Fibroblast of skin of abdomen (primary cell): ENCODE results near the gene GLIPR2.
"Not testable (repeated sequence)": the region's sequence is repeated elsewhere in the genome, so short reads cannot be mapped to it uniquely, and the experiment has no call there.

Experiments used
- DNase-seq: peaks from one replicate; pipeline ENCODE4 v3.0.0-alpha.2; 2013

Gene GLIPR2

DNA sequence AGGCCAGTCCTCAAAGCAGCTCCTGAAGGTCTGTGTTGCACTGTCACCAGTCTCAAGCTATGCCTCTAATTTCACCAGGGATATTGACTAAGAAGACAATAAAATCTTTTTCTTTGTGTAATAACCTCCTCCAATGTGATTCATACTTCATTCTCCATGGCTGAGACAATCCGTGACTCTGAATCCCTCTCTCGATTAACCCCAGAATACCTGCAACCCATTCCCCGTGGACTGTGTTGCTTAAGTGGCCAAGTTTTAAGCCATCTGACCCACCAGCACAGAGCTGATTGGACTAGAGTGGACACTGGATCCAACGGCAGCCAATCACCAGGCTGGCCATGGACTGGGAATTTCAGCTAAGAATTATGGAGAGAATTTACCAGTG lies 27.2 kb downstream of the GLIPR2 start:
- DNase-seq: peak; percentile 66

GRCh38 chr9:36164372-36164771 lies 27.8 kb downstream of the GLIPR2 start:
- no peak for DNase-seq

GRCh38 chr9:36164989-36165388 lies 28.5 kb downstream of the GLIPR2 start:
- DNase-seq: no peak

DNA sequence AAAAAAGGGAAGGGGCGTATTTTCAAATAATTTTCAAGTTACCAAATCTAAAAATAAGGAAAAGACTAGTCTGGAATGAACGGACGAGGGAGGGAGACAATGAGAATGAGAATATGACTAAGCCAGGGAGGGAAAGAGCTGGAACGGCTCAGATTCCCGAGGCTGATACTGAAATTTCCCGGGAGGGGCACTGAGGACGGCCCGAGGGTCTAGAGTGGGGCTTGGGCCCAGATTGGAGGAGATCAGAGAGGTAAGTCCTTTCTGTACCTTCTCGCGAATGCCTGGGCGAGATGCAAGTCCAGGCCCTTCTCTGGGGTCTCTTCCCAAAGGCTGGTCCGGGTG lies 29.3 kb downstream of the GLIPR2 start:
- peak; percentile 67 for DNase-seq

- DNase-seq: peak; percentile 87
These were observed 29.8 kb downstream of the GLIPR2 start for GRCh38 chr9:36166168-36166927.

GRCh38 chr9:36169166-36169565 lies 32.6 kb downstream of the GLIPR2 start, which contains the start of gene CCIN:
Gene CCIN, plus strand, starts transcription at chr9:36169388. Its CDS starts 115 bp downstream, at chr9:36169503.
- no peak for DNase-seq

- no peak for DNase-seq
These were observed 33.2 kb downstream of the GLIPR2 start for GRCh38 chr9:36169708-36170107.

- no peak for DNase-seq
These were observed 34.0 kb downstream of the GLIPR2 start for GRCh38 chr9:36170531-36170930.

DNA sequence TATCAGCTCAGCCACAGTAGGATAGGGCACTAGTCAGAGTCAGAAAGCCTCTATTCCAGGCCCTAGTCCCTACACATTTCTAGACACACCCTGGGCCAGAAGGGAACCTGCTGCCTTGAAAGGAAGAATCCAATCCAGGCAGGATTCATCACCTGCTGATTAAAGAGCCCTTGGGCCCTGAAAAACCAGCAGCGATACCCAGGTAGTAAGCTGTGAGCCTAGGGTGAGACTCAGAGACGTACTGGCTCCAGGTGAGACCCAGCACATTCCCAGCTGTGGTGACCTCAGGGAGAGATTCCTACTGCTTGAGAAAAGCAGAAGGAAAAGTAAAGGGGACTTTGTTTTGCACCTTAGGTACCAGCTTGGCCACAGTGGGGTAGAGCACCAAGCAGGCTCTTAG lies 37.3 kb downstream of the GLIPR2 start:
- DNase-seq: no peak

DNA sequence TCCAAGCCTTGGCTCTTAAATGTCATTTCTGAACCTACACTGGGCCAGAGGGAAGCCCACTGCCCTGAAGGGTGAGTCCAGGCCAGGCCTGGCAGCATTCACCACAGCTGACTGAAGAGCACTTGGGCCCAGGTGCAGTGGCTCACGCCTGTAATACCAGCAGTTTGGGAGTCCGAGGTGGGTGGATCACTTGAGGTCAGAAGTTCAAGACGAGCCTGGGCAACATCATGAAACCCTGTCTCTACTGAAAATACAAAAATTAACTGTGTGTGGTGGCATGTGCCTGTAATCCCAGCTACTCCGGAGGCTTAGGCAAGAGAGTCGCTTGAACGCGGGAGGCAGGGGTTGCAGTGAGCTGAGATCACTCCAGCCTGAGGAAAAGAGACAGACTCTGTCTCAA lies 37.7 kb downstream of the GLIPR2 start:
- no peak for DNase-seq

DNA sequence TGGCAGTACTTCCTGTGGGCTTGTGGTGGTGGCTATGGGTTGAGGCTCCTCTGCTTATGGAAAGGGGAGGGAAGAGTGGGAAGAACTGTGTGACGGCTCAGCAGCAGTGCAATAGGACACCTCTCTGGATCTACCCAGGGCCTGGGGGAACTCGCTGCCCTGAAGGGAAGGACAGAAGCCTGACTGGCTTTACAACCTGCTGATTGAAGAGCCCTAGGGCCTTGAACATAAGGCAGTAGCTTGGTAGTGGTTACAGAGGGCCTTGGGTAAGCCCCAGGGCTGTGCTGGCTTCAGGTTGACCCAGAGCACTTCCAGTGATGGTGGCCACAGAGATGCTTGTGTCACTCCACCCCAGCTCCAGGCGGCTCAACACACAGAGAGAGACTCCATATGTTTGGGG lies 38.2 kb downstream of the GLIPR2 start:
- DNase-seq: no peak

- not testable (repeated sequence) for DNase-seq
These were observed 38.7 kb downstream of the GLIPR2 start for GRCh38 chr9:36175209-36175608.

GRCh38 chr9:36176496-36176895 lies 40.0 kb downstream of the GLIPR2 start:
- DNase-seq: not testable (repeated sequence)

- no peak for DNase-seq
These were observed 41.0 kb downstream of the GLIPR2 start for GRCh38 chr9:36177571-36177970.

- not testable (repeated sequence) for DNase-seq
These were observed 43.7 kb downstream of the GLIPR2 start for GRCh38 chr9:36180243-36180642.

DNA sequence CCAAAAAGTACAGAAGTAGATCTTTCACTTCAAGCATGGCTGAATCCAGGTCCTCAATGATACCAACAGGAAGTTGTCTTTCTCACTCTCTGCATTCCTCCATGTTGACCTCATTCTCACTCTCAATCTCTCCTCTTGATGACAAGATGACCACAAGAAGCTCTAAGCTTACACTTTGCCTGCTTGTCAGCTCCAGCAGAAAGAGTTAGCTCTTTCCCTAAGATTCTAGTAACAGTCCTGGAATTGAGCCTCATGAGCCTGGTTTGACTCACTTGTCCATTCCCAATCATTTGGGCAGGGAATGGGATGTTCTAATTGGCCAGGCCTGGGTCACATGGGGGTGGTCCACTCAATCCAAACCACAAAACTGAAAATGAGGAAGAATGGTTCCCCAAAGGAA lies 50.9 kb downstream of the GLIPR2 start:
- peak; percentile 93 for DNase-seq

- no peak for DNase-seq
These were observed 51.7 kb downstream of the GLIPR2 start for GRCh38 chr9:36188212-36188611.

GRCh38 chr9:36189976-36190375 lies 53.4 kb downstream of the GLIPR2 start:
- no peak for DNase-seq

DNA sequence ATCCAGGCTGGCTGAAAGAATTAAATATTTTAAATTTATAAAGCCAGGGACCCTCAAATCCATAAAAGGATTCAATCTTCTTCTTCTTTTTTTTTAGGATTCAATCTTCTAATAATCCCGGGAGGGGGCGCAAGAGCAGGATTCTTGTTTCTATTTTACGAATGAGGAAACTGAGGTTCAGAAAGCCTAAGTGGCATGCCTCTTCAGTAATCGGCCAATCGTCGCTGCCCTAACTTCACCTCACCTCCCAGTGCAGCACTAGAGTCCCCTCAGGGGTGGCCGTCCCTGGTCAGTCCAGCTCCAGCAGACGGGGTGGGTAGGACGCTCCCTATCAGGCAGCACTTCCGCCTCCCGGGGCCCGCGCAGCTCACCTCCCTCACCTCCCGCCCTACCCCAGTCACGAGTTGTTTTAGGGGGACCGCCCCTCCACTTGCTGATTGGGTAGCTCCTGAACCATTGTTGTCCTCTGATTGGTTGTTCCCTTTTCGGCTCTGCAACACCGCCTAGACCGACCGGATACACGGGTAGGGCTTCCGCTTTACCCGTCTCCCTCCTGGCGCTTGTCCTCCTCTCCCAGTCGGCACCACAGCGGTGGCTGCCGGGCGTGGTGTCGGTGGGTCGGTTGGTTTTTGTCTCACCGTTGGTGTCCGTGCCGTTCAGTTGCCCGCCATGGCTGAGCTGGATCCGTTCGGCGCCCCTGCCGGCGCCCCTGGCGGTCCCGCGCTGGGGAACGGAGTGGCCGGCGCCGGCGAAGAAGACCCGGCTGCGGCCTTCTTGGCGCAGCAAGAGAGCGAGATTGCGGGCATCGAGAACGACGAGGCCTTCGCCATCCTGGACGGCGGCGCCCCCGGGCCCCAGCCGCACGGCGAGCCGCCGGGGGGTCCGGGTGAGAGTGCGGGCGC lies 54.1 kb downstream of the GLIPR2 start, which contains the start of gene CLTA:
TSS of gene CLTA (plus strand) at position 534 of the 902 bp plus-strand sequence. CDS start at position 670, 136 bp downstream.
- peak; percentile 99 for DNase-seq

DNA sequence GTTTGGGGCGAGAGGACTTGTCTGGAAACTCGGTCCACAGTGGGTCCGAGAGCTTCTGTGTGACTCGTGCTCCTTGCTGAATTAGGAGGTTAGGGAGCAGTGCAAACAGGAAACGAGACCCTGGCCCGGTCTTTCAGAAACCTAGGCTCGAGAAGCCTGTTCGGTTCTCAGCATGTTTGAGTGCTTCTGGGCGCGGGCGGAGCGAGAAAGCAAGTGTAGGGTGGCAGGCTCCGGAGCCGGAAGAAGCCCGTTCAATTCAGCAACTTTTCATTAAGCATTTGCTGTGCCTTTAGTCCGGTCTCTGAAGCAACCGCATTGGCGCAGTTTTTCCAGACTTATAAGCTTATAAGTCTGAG lies 54.7 kb downstream of the GLIPR2 start:
- no peak for DNase-seq

GRCh38 chr9:36191686-36192085 lies 55.2 kb downstream of the GLIPR2 start:
- DNase-seq: no peak

- DNase-seq: no peak
These were observed 55.7 kb downstream of the GLIPR2 start for GRCh38 chr9:36192196-36192595.

DNA sequence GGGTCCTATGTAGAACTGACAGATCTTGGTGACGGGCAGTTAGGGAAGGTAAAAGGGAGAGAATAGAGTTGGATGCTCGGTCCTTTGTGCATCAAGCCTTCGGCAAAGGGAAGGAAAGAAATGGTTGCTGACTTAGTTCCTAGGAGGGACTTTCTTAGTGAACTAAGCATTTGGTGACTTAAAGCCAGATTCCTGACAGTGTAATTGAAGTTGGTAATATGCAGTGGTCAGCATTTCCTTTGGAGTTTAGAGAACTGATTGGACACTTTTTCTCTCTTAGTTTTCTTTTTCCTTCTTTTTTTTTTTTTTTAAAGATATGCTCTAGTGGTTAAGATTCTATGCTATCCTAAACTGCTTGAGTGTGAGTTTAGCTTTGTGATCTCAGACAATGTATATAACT lies 56.5 kb downstream of the GLIPR2 start:
- DNase-seq: no peak
